Tibial nerve (tissue), 4 donors: ENCODE data around the gene SFXN5. TPM values are rescaled to one million over a fixed set of nuclear protein-coding genes. Genes with fewer than 3 reads are reported as not detected.

Experiments
- DNase-seq, 2 donors: peaks; one replicate each; pipeline ENCODE4 v3.0.0-alpha.2; 2019; ENCODE audit warnings: low spot score in 2 of 2
- H3K27ac ChIP-seq, 4 donors: fragments of 200-600 bp; sonication (generic) in 3 of 4; one replicate each; pipeline ENCODE4 v1.5.1; 2017 to 2019; ENCODE audit warnings: mild to moderate bottlenecking in 1 of 4
- H3K27me3 ChIP-seq, 2 donors: fragments of 200-600 bp; sonication (generic) in 1 of 2; one replicate each; pipeline versions ENCODE4 v1.5.1 to v1.6.0; 2017 to 2019
- H3K36me3 ChIP-seq, 3 donors: fragments of 200-600 bp; sonication (generic); one replicate each; pipeline ENCODE4 v1.5.1; 2018 to 2019
- H3K4me1 ChIP-seq, 4 donors: fragments of 200-600 bp; sonication (generic) in 3 of 4; one replicate each; pipeline ENCODE4 v1.5.1; 2017 to 2019
- H3K4me3 ChIP-seq, 4 donors: fragments of 200-600 bp; sonication (generic) in 3 of 4; one replicate each; pipeline ENCODE4 v1.5.1; 2017 to 2019; ENCODE audit warnings: mild to moderate bottlenecking in 1 of 4, moderate library complexity in 1 of 4
- H3K9me3 ChIP-seq, 4 donors: fragments of 200-600 bp; sonication (generic) in 3 of 4; one replicate each; pipeline ENCODE4 v1.5.1; 2017 to 2019
- CTCF ChIP-seq, 5 experiments: fragments of 200-600 bp in 3 of 5; fragments of 450-650 bp in 2 of 5; sonication (generic) in 3 of 5; IDR thresholded peaks; one replicate each; pipeline ENCODE4 v1.5.1; 2016 to 2019; ENCODE audit warnings: antibody characterized with exemption in 5 of 5, mild to moderate bottlenecking in 3 of 5, moderate library complexity in 2 of 5
- EP300 ChIP-seq, 2 donors: sonication (generic); formaldehyde crosslinking; IDR thresholded peaks; one replicate each; pipeline ENCODE4 v1.6.1; 2017; ENCODE audit warnings: antibody characterized with exemption in 2 of 2, mild to moderate bottlenecking in 1 of 2
- POLR2A ChIP-seq, 2 donors: fragments of 450-650 bp; IDR thresholded peaks; one replicate each; pipeline ENCODE4 v1.6.1; 2017; ENCODE audit warnings: antibody characterized with exemption in 2 of 2, mild to moderate bottlenecking in 2 of 2, moderate library complexity in 2 of 2
- WGBS, 2 donors: methylation state at CpG; one replicate each; pipeline ENCODE4 v1.1.5; 2018; 5-methylcytosine and 5-hydroxymethylcytosine counted together
- total RNA-seq, 4 donors: library from RNA; depleted of rRNA; stranded (reverse); fragments of >200 nt; gene quantifications; one replicate each; pipeline ENCODE4 v1.1.0, GENCODE V29; 2016

Gene SFXN5
- total RNA-seq, 4 donors from 2014 or later, result 13.8 to 58.1 (median 21.7) TPM

- no peak for DNase-seq
- TF ChIP-seq POLR2A (IDR thresholded peaks at IDR 0.05) (no peak), EP300 (IDR thresholded peaks at IDR 0.05) (no peak), CTCF (IDR thresholded peaks at IDR 0.05) (no peak)
Measured at GRCh38 chr2:72954376-72955227, 116.9 kb downstream of the SFXN5 start.

GRCh38 chr2:72953976-72954375 is 117.5 kb downstream of the SFXN5 start:
- TF ChIP-seq CTCF (IDR thresholded peaks at IDR 0.05), result no peak
- TF ChIP-seq EP300 (IDR thresholded peaks at IDR 0.05), result no peak
- TF ChIP-seq POLR2A (IDR thresholded peaks at IDR 0.05), result no peak
- WGBS, 2 donors, result 78 to 94% methylated on average over 4 of the region's 4 CpGs
- H3K27ac ChIP-seq, result no peak overlapping the region
- H3K9me3 ChIP-seq, result no peaks in the 10 kb centered on the region
- peaks cover 0 to 61% (median 0%) of the 10 kb centered on the region in 3 donors for H3K36me3 ChIP-seq
- H3K4me1 ChIP-seq, result no peaks in the 10 kb centered on the region
- no peaks in the 10 kb centered on the region for H3K27me3 ChIP-seq
- DNase-seq, result no peak
- no peak overlapping the region for H3K4me3 ChIP-seq

More at GRCh38 chr2:72954376-72955227, 116.9 kb downstream of the SFXN5 start:
- Histone ChIP-seq H3K27me3 (no peaks in the 10 kb centered on the region), H3K4me1 (no peaks in the 10 kb centered on the region), H3K27ac (no peak overlapping the region), H3K9me3 (no peaks in the 10 kb centered on the region), H3K36me3 (peaks cover 0 to 64% (median 0%) of the 10 kb centered on the region in 3 donors), H3K4me3 (no peak overlapping the region)
- WGBS, 2 donors, result 71 to 78% methylated on average over 12 of the region's 12 CpGs

GRCh38 chr2:72953528-72953927 is 118.0 kb downstream of the SFXN5 start:
- Histone ChIP-seq H3K4me1 (no peaks in the 10 kb centered on the region), H3K27me3 (no peaks in the 10 kb centered on the region), H3K9me3 (no peaks in the 10 kb centered on the region), H3K4me3 (no peak overlapping the region), H3K27ac (no peak overlapping the region), H3K36me3 (peaks cover 0 to 57% (median 0%) of the 10 kb centered on the region in 3 donors)
- DNase-seq, result no peak
- 95 to 100% methylated on average over 1 of the region's 1 CpG for WGBS, 2 donors
- no peak for TF ChIP-seq EP300 (IDR thresholded peaks at IDR 0.05)
- TF ChIP-seq POLR2A (IDR thresholded peaks at IDR 0.05), result no peak
- no peak for TF ChIP-seq CTCF (IDR thresholded peaks at IDR 0.05)

- no peaks in the 10 kb centered on the region for H3K4me1 ChIP-seq
- no peaks in the 10 kb centered on the region for H3K9me3 ChIP-seq
- H3K36me3 ChIP-seq, result peaks cover 0 to 53% (median 0%) of the 10 kb centered on the region in 3 donors
- H3K4me3 ChIP-seq, result no peak overlapping the region
- no peak for DNase-seq
- TF ChIP-seq CTCF (IDR thresholded peaks at IDR 0.05), result no peak
- TF ChIP-seq POLR2A (IDR thresholded peaks at IDR 0.05), result no peak
- no peak for TF ChIP-seq EP300 (IDR thresholded peaks at IDR 0.05)
- H3K27ac ChIP-seq, result no peak overlapping the region
- 92 to 94% methylated on average over 14 of the region's 14 CpGs for WGBS, 2 donors
- no peaks in the 10 kb centered on the region for H3K27me3 ChIP-seq
Measured at GRCh38 chr2:72952961-72953360, 118.6 kb downstream of the SFXN5 start.

- Histone ChIP-seq H3K4me3 (no peak overlapping the region), H3K27ac (no peak overlapping the region), H3K27me3 (no peaks in the 10 kb centered on the region), H3K9me3 (no peaks in the 10 kb centered on the region), H3K4me1 (no peaks in the 10 kb centered on the region), H3K36me3 (peaks cover 0 to 50% (median 0%) of the 10 kb centered on the region in 3 donors)
- no peak for DNase-seq
- WGBS, 2 donors, result 86 to 88% methylated on average over 8 of the region's 8 CpGs
- TF ChIP-seq EP300 (IDR thresholded peaks at IDR 0.05) (no peak), CTCF (IDR thresholded peaks at IDR 0.05) (no peak), POLR2A (IDR thresholded peaks at IDR 0.05) (no peak)
Measured at GRCh38 chr2:72952110-72952823, 119.2 kb downstream of the SFXN5 start.
